HL-60 (cell line): Measurements from ENCODE around the gene TARS2. TPM values are rescaled to one million over a fixed set of nuclear protein-coding genes. Genes with fewer than 3 reads are reported as not detected.

Experiments
- microRNA-seq: library from miRNA; unstranded; fragments of <30 nt; microRNA quantifications from one replicate; pipeline ENCODE4, GENCODE V29; 2018

The TARS2 gene

Small RNA genes lying within 50 kb of the gene (microRNA-seq; reads per million reads assigned to microRNA genes)
- gene MIR4257 (not detected), gene MIR6878 (not detected)
